Fibroblast of the aortic adventitia (primary cell): ENCODE measurements around the gene TEAD1. TPM values are rescaled to one million over a fixed set of nuclear protein-coding genes. Genes with fewer than 3 reads are reported as not detected.

Source experiments
- DNase-seq: peaks from one replicate; pipeline ENCODE4 v3.0.0-alpha.2; 2010; ENCODE audit warnings: low read depth
- H3K4me3 ChIP-seq: 2 replicates; pipeline ENCODE4 v1.5.1; 2011; ENCODE audit warnings: low read depth, mild to moderate bottlenecking, control low read depth, low read length, moderate library complexity
- total RNA-seq: library from RNA; depleted of rRNA; stranded (reverse); fragments of >200 nt; gene quantifications from 2 replicates; pipeline ENCODE4 v1.2.3, GENCODE V29; 2012; ENCODE audit warnings: low replicate concordance
- TF ChIP-seq, protein P1 (sequence below): IDR thresholded peaks from 2 replicates; pipeline ENCODE4 v1.5.1; 2011; ENCODE audit warnings: mild to moderate bottlenecking, low read length, control low read depth, inconsistent platforms; ENCODE audit not compliant: insufficient read depth

Gene TEAD1
- total RNA-seq, 1 donor, result 117 TPM

DNA sequence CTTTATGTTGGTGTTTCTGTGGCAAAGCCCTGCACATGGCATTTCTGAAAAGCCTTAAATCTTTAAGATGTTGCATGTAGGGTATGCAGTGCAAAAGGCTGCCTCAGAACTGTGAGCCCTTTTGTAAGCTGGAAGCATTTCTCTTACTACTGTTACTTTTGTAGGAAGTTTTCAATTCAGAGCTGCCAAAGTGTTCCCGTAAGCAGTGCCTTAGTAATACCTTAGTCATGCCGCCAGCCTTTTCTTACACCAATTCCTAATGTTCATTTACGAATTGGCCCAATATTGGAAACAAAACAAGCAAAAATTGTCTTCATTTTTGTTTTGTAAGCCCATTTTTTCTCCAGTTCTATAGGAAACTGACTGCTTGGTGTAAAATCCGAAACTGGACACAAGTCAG, 267.4 kb downstream of the TEAD1 start:
- DNase-seq, result no peak
- TF ChIP-seq, protein P1, sequence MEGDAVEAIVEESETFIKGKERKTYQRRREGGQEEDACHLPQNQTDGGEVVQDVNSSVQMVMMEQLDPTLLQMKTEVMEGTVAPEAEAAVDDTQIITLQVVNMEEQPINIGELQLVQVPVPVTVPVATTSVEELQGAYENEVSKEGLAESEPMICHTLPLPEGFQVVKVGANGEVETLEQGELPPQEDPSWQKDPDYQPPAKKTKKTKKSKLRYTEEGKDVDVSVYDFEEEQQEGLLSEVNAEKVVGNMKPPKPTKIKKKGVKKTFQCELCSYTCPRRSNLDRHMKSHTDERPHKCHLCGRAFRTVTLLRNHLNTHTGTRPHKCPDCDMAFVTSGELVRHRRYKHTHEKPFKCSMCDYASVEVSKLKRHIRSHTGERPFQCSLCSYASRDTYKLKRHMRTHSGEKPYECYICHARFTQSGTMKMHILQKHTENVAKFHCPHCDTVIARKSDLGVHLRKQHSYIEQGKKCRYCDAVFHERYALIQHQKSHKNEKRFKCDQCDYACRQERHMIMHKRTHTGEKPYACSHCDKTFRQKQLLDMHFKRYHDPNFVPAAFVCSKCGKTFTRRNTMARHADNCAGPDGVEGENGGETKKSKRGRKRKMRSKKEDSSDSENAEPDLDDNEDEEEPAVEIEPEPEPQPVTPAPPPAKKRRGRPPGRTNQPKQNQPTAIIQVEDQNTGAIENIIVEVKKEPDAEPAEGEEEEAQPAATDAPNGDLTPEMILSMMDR, result no peak

DNA sequence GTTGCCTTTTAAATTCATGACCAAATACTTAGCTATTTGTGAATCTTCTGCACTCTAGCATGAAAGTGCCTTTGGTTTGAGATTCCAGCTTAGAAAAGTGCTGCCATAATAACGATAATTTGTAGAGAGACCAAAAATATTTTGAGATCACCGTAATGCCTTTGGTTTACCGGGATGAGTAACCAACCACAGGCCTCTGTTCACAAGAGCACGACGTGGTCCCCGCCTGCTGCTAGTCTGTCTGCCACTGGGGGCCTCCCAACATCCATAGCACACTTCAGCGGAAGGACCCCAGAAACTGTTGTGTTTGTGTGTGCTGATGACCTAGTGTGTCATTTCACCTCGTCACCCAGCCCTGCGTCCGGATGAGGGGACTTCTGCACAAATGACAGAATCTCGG, 267.9 kb downstream of the TEAD1 start:
- H3K4me3 ChIP-seq, result no peak overlapping the region
- DNase-seq, result no peak
- TF ChIP-seq, protein P1, result no peak

More for the DNA sequence above, 267.4 kb downstream of the TEAD1 start:
- no peak overlapping the region for H3K4me3 ChIP-seq

- TF ChIP-seq, protein P1, result no peak
- no peak overlapping the region for H3K4me3 ChIP-seq
- no peak for DNase-seq
Observed at GRCh38 chr11:12943311-12943710, 269.1 kb downstream of the TEAD1 start.

GRCh38 chr11:12944889-12945288, 270.7 kb downstream of the TEAD1 start:
- H3K4me3 ChIP-seq, result no peak overlapping the region
- DNase-seq, result no peak
- TF ChIP-seq, protein P1, result no peak

DNA sequence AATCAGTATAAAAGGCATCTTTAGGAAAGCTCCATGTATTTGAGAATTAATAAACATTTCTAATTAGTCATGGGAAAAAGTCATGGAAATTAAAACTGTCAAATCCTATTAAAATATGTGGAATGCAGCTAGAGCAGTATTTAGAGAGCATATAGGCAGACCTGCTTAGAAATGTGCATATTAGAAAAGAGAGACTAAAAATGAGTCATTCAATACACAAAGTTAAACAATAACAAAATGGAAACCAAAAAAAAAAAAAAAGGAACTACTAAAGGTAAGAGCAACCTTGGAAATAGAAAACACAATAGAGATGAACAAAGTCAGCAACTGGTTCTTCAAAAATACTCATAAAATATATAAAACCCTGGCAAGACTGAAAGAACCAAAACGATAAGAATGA, 275.2 kb downstream of the TEAD1 start:
- TF ChIP-seq, protein P1, result no peak
- H3K4me3 ChIP-seq, result no peak overlapping the region
- no peak for DNase-seq

DNA sequence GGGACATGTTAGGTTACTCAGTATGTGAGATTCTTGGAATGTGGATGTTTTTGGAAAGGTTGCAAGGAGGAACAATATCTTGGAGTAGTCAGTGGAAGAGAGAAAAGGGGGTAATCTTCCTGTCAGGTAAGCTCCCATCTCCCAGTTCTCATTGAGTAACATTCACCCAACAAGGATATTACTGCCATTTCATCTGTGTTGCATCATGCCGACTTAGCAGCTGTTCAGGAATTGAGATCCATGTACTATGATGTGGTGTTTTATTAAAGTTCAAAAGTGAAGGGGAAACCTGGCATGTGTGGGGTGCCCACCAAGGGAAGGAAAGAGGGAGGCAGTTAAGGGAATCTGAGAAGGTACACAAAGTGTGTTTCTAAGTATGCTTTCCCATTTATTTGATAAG, 276.4 kb downstream of the TEAD1 start:
- DNase-seq, result peak; percentile 49
- TF ChIP-seq, protein P1, result no peak
- no peak overlapping the region for H3K4me3 ChIP-seq

DNA sequence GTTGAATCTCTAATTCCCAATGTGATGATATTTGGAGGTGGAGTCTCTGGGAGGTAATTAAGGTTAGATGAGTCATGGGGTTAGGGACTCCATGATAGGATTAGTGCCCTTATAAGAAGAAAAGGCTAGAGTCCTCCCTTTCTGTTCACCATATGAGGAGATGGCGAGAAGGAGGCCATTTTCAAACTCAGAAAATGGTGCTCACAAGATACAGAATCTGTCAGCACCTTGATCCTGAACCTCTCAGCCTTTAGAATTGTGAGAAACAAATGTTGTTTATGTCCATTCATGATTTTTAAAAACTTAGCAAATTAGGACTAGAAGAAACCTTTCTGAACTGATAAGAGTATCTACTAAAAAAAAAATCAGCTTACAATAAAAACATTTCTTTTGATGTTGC, 277.2 kb downstream of the TEAD1 start:
- no peak overlapping the region for H3K4me3 ChIP-seq
- TF ChIP-seq, protein P1, result no peak
- DNase-seq, result no peak
